ENCODE results near the gene BRINP2. TPM values are rescaled to one million over a fixed set of nuclear protein-coding genes. Genes with fewer than 3 reads are reported as not detected.

Gene BRINP2
- total RNA-seq, 2 donors from 2014 or later: not detected

- Histone ChIP-seq H3K9me3 (no peaks in the 10 kb centered on the region), H3K27me3 (no peaks in the 10 kb centered on the region), H3K4me1 (no peaks in the 10 kb centered on the region), H3K27ac (no peak overlapping the region), H3K36me3 (replicated peaks in 1 of 2; ENCODE audit: insufficient read depth in 1 of 2, low read depth in 2 of 2) (no peaks in the 10 kb centered on the region), H3K4me3 (no peak overlapping the region)
- ATAC-seq (no peak), DNase-seq (no peak)
- TF ChIP-seq POLR2A (IDR thresholded peaks at IDR 0.05): no peak
- no peak for TF ChIP-seq CTCF (IDR thresholded peaks at IDR 0.05)
- intact Hi-C loops (cut with DNase I): no loop called here
- WGBS, 2 donors: 79 to 81% methylated on average over 3 of the region's 3 CpGs
Measured at GRCh38 chr1:177190308-177190970, 19.7 kb downstream of the BRINP2 start.

- intact Hi-C loops (cut with DNase I): no loop called here
- H3K27ac ChIP-seq: no peak overlapping the region
- H3K36me3 ChIP-seq (replicated peaks in 1 of 2; ENCODE audit: insufficient read depth in 1 of 2, low read depth in 2 of 2): no peaks in the 10 kb centered on the region
- H3K4me1 ChIP-seq: no peaks in the 10 kb centered on the region
- H3K27me3 ChIP-seq: no peaks in the 10 kb centered on the region
- no peaks in the 10 kb centered on the region for H3K9me3 ChIP-seq
- 74 to 80% methylated on average over 2 of the region's 2 CpGs for WGBS, 2 donors
- DNase-seq (no peak), ATAC-seq (no peak)
- no peak for TF ChIP-seq CTCF (IDR thresholded peaks at IDR 0.05)
- TF ChIP-seq POLR2A (IDR thresholded peaks at IDR 0.05): no peak
- H3K4me3 ChIP-seq: no peak overlapping the region
Measured at GRCh38 chr1:177198243-177198642, 27.5 kb downstream of the BRINP2 start.

GRCh38 chr1:177200290-177200689 lies 29.5 kb downstream of the BRINP2 start:
- DNase-seq (no peak), ATAC-seq (no peak)
- no peak overlapping the region for H3K27ac ChIP-seq
- no peak for TF ChIP-seq POLR2A (IDR thresholded peaks at IDR 0.05)
- TF ChIP-seq CTCF (IDR thresholded peaks at IDR 0.05): no peak
- H3K4me1 ChIP-seq: no peaks in the 10 kb centered on the region
- H3K4me3 ChIP-seq: no peak overlapping the region
- 65 to 69% methylated on average over 4 of the region's 4 CpGs for WGBS, 2 donors
- intact Hi-C loops (cut with DNase I): no loop called here
- H3K27me3 ChIP-seq: no peaks in the 10 kb centered on the region
- no peaks in the 10 kb centered on the region for H3K9me3 ChIP-seq
- H3K36me3 ChIP-seq (replicated peaks in 1 of 2; ENCODE audit: insufficient read depth in 1 of 2, low read depth in 2 of 2): no peaks in the 10 kb centered on the region

- H3K4me3 ChIP-seq: no peak overlapping the region
- TF ChIP-seq POLR2A (IDR thresholded peaks at IDR 0.05) (no peak), CTCF (IDR thresholded peaks at IDR 0.05) (no peak)
- H3K27me3 ChIP-seq: no peaks in the 10 kb centered on the region
- intact Hi-C loops (cut with DNase I): no loop called here
- DNase-seq (no peak), ATAC-seq (no peak)
- no peaks in the 10 kb centered on the region for H3K9me3 ChIP-seq
- no peak overlapping the region for H3K27ac ChIP-seq
- H3K36me3 ChIP-seq (replicated peaks in 1 of 2; ENCODE audit: insufficient read depth in 1 of 2, low read depth in 2 of 2): no peaks in the 10 kb centered on the region
- H3K4me1 ChIP-seq: no peaks in the 10 kb centered on the region
Measured at GRCh38 chr1:177206831-177207355, 36.1 kb downstream of the BRINP2 start.

- Histone ChIP-seq H3K36me3 (replicated peaks in 1 of 2; ENCODE audit: insufficient read depth in 1 of 2, low read depth in 2 of 2) (no peaks in the 10 kb centered on the region), H3K4me1 (no peaks in the 10 kb centered on the region), H3K9me3 (no peaks in the 10 kb centered on the region), H3K4me3 (no peak overlapping the region), H3K27me3 (no peaks in the 10 kb centered on the region), H3K27ac (no peak overlapping the region)
- intact Hi-C loops (cut with DNase I): no loop called here
- TF ChIP-seq POLR2A (IDR thresholded peaks at IDR 0.05) (no peak), CTCF (IDR thresholded peaks at IDR 0.05) (no peak)
- 86 to 88% methylated on average over 4 of the region's 4 CpGs for WGBS, 2 donors
- no peak for DNase-seq
- ATAC-seq: no peak
Measured at GRCh38 chr1:177208920-177209319, 38.2 kb downstream of the BRINP2 start.
